NCI-H510A (cell line): ENCODE data around the gene KCNH4.

Experiments used
- DNase-seq: peaks from one replicate; lab custom pipeline; 2025; lab: John Stamatoyannopoulos, UW

Gene KCNH4

GRCh38 chr17:42135664-42136653 lies 45.0 kb downstream of the KCNH4 start:
- peak; percentile 70 for DNase-seq

- DNase-seq, result no peak
Observed at GRCh38 chr17:42135151-42135550, 45.8 kb downstream of the KCNH4 start.

- DNase-seq, result peak; percentile 84
Observed at GRCh38 chr17:42133461-42134041, 47.4 kb downstream of the KCNH4 start.

- DNase-seq, result peak; percentile 48
Observed at GRCh38 chr17:42132941-42133340, 48.0 kb downstream of the KCNH4 start.

- DNase-seq, result no peak
Observed at GRCh38 chr17:42131981-42132432, 48.9 kb downstream of the KCNH4 start.

- no peak for DNase-seq
Observed at GRCh38 chr17:42131232-42131631, 49.7 kb downstream of the KCNH4 start.

- DNase-seq, result no peak
Observed at GRCh38 chr17:42130310-42130936, 50.5 kb downstream of the KCNH4 start.

GRCh38 chr17:42129109-42129837 lies 51.7 kb downstream of the KCNH4 start:
- DNase-seq, result no peak

GRCh38 chr17:42127414-42127813 lies 53.5 kb downstream of the KCNH4 start:
- no peak for DNase-seq

GRCh38 chr17:42126836-42127235 lies 54.1 kb downstream of the KCNH4 start:
- no peak for DNase-seq

- DNase-seq, result no peak
Observed at GRCh38 chr17:42125565-42125964, 55.4 kb downstream of the KCNH4 start.

GRCh38 chr17:42124256-42124655 lies 56.7 kb downstream of the KCNH4 start:
- DNase-seq, result no peak

GRCh38 chr17:42122371-42123303 lies 58.3 kb downstream of the KCNH4 start, which contains the start of gene HSPB9:
TSS of gene HSPB9 (plus strand) at chr17:42122804. CDS start at chr17:42122851, 47 bp downstream.
- DNase-seq, result peak; percentile 86

- DNase-seq, result peak; percentile 85
Observed at GRCh38 chr17:42120770-42121769, 59.9 kb downstream of the KCNH4 start, which contains the start of gene KAT2A. TSS of gene KAT2A (minus strand) at chr17:42121367. CDS start at chr17:42121304, 63 bp downstream.

GRCh38 chr17:42120161-42120769 lies 60.7 kb downstream of the KCNH4 start:
- no peak for DNase-seq

- no peak for DNase-seq
Observed at GRCh38 chr17:42119301-42119700, 61.6 kb downstream of the KCNH4 start.

GRCh38 chr17:42118545-42118944 lies 62.4 kb downstream of the KCNH4 start:
- no peak for DNase-seq

- no peak for DNase-seq
Observed at GRCh38 chr17:42118126-42118510, 62.8 kb downstream of the KCNH4 start.
